Esophagus (tissue), 2 donors: Measurements from ENCODE around the gene GFRA1. TPM values are rescaled to one million over a fixed set of nuclear protein-coding genes. Genes with fewer than 3 reads are reported as not detected.
"Not testable (repeated sequence)": the region's sequence is repeated elsewhere in the genome, so short reads cannot be mapped to it uniquely, and the experiment has no call there.

Experiments used
- H3K27ac ChIP-seq, 2 donors: one replicate each; pipeline ENCODE4 v1.5.1; 2013; ENCODE audit warnings: low read depth in 2 of 2, mild to moderate bottlenecking in 2 of 2, inconsistent platforms in 1 of 2, low read length in 1 of 2, moderate library complexity in 1 of 2
- H3K27me3 ChIP-seq, 2 donors: one replicate each; pipeline ENCODE4 v1.6.1; 2013; ENCODE audit warnings: low read length in 2 of 2, control low read depth in 1 of 2, mild to moderate bottlenecking in 1 of 2; ENCODE audit not compliant: insufficient read depth in 2 of 2, control insufficient read depth in 1 of 2
- H3K36me3 ChIP-seq, 2 donors: one replicate each; pipeline ENCODE4 v1.6.1; 2013; ENCODE audit warnings: low read length in 1 of 2; ENCODE audit not compliant: control insufficient read depth in 2 of 2, insufficient read depth in 2 of 2
- H3K4me1 ChIP-seq, 2 donors: one replicate each; pipeline ENCODE4 v1.6.1; 2013; ENCODE audit warnings: low read length in 1 of 2; ENCODE audit not compliant: control insufficient read depth in 2 of 2, insufficient read depth in 2 of 2
- H3K4me3 ChIP-seq, 2 donors: one replicate each; pipeline ENCODE4 v1.5.1; 2013; ENCODE audit warnings: low read length in 2 of 2, mild to moderate bottlenecking in 2 of 2, low read depth in 1 of 2, moderate library complexity in 1 of 2
- H3K9me3 ChIP-seq, 2 donors: one replicate each; pipeline ENCODE4 v1.6.1; 2013; ENCODE audit warnings: mild to moderate bottlenecking in 2 of 2, low read depth in 1 of 2, low read length in 1 of 2, moderate library complexity in 1 of 2; ENCODE audit not compliant: control insufficient read depth in 2 of 2, insufficient read depth in 1 of 2
- WGBS, 2 donors: extraction: QIAGEN DNeasy Blood & Tissue Kit; methylation state at CpG; one replicate each; pipeline ENCODE4 v1.1.7; 2013; 5-methylcytosine and 5-hydroxymethylcytosine counted together
- polyA plus RNA-seq, 2 donors: library from polyadenylated mRNA; stranded (reverse); fragments of 200-250 nt; gene quantifications; one replicate each; pipeline ENCODE4 v1.2.3, GENCODE V29; 2013
- donor health status: healthy with polysubstance abuse.
- donor health status: Bipolar disorder and iron deficiency.

GFRA1 gene
- polyA plus RNA-seq, 2 donors: 0.73 to 1.3 TPM

- H3K27me3 ChIP-seq: no peaks in the 10 kb centered on the region
- no peak overlapping the region for H3K27ac ChIP-seq
- peaks cover 2 to 4% of the 10 kb centered on the region in 2 donors for H3K9me3 ChIP-seq
- H3K36me3 ChIP-seq: no peaks in the 10 kb centered on the region
- WGBS, 2 donors: 87% methylated on average over 4 of the region's 4 CpGs
- no peak overlapping the region for H3K4me3 ChIP-seq
- H3K4me1 ChIP-seq: no peaks in the 10 kb centered on the region
These were observed 101.5 kb downstream of the GFRA1 start for GRCh38 chr10:116171505-116171904.

DNA sequence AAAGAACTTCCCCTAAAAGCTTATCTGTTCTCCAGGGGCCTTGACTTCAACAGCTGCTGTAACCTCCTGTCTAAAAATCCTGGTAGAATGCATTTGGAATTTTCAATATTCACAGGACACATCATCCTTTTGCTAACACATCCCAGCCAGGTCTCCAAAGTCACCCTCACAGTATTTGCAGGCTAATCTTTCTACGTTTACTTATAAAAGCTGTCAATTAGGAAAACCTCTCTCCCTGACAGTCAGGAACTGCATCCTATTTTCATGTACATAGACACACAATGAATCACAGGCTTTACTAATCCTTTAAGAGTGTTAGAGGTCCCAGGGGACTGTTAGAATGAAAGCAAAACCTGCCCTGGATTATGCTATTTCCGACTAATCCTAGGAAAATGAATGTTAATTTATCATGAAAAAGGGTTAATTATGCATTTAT is 102.2 kb downstream of the GFRA1 start:
- 26 to 45% methylated on average over 2 of the region's 2 CpGs for WGBS, 2 donors
- no peaks in the 10 kb centered on the region for H3K4me1 ChIP-seq
- H3K27me3 ChIP-seq: no peaks in the 10 kb centered on the region
- H3K9me3 ChIP-seq: peaks cover 2 to 4% of the 10 kb centered on the region in 2 donors
- no peaks in the 10 kb centered on the region for H3K36me3 ChIP-seq
- no peak overlapping the region for H3K4me3 ChIP-seq
- no peak overlapping the region for H3K27ac ChIP-seq

GRCh38 chr10:116169782-116170445 is 103.1 kb downstream of the GFRA1 start:
- no peak overlapping the region for H3K4me3 ChIP-seq
- WGBS, 2 donors: 67 to 75% methylated on average over 3 of the region's 3 CpGs
- peaks cover 2 to 4% of the 10 kb centered on the region in 2 donors for H3K9me3 ChIP-seq
- no peaks in the 10 kb centered on the region for H3K4me1 ChIP-seq
- no peak overlapping the region for H3K27ac ChIP-seq
- H3K27me3 ChIP-seq: no peaks in the 10 kb centered on the region
- no peaks in the 10 kb centered on the region for H3K36me3 ChIP-seq

DNA sequence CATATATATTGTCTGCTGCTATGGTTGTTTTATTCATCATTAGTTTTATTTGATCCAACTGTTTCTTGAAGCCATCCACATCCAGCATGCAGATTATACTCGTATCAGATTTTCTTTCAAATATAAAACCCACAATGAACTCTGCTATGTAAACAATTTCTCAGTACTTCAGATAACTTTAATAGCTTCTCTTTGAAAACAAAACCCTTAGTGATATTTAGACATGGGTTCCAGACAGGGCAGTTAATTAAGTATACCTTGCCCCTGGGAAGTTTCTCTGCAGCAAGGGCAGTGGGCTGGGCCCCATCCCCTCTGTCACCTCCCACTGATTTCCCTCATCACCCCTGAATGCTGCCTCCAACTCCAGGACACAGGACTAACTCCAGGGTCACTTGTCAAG is 104.3 kb downstream of the GFRA1 start:
- WGBS, 2 donors: 40% methylated on average over 1 of the region's 1 CpG
- Histone ChIP-seq H3K4me3 (no peak overlapping the region), H3K36me3 (no peaks in the 10 kb centered on the region), H3K4me1 (no peaks in the 10 kb centered on the region), H3K9me3 (peaks cover 2 to 4% of the 10 kb centered on the region in 2 donors), H3K27ac (no peak overlapping the region), H3K27me3 (no peaks in the 10 kb centered on the region)

GRCh38 chr10:116168329-116168728 is 104.7 kb downstream of the GFRA1 start:
- WGBS, 2 donors: 47 to 50% methylated on average over 2 of the region's 2 CpGs
- no peak overlapping the region for H3K27ac ChIP-seq
- no peaks in the 10 kb centered on the region for H3K36me3 ChIP-seq
- H3K4me1 ChIP-seq: no peaks in the 10 kb centered on the region
- H3K27me3 ChIP-seq: no peaks in the 10 kb centered on the region
- no peak overlapping the region for H3K4me3 ChIP-seq
- peaks cover 4% of the 10 kb centered on the region in 2 donors for H3K9me3 ChIP-seq

DNA sequence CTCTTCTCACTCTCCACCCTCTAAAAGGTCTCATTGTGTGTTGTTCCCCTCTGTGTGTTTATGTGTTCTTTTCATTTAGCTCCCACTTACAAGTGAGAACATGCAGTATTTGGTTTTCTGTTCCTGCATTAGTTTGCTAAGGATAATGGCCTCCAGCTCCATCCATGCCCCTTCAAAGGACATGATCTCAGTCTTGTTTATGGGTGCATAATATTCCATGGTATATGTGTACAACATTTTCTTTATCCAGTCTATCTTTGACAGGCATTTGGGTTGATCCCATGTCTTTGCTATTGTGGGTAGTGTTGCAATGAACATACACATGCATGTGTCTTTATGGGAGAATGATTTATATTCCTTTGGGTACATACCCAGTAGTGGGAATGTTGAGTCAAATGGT is 107.1 kb downstream of the GFRA1 start:
- H3K27me3 ChIP-seq: not testable (repeated sequence)

DNA sequence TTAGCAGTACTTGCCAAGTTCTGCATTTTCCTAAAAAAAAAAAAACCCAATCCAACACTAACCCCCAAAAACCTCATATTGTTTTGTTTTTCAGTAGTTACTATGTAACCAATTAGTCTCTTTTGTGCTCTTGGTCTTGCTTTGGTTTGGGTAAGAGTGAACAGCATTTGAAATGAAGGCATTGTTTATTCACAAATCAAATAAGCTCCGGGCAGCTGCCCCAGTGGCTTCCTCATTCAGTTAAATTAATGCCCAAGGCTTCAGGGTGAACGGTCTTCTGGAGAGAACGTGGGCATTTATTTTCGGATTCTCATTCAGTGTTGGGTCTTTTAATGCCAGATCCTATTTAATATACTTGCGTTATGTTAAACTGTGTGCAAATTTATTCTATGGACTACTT is 108.7 kb downstream of the GFRA1 start:
- H3K27me3 ChIP-seq: no peaks in the 10 kb centered on the region
- H3K9me3 ChIP-seq: peaks cover 0 to 2% of the 10 kb centered on the region in 2 donors
- H3K4me1 ChIP-seq: no peaks in the 10 kb centered on the region
- H3K27ac ChIP-seq: no peak overlapping the region
- WGBS, 2 donors: 44 to 47% methylated on average over 5 of the region's 5 CpGs
- no peaks in the 10 kb centered on the region for H3K36me3 ChIP-seq
- no peak overlapping the region for H3K4me3 ChIP-seq

More for the DNA sequence above, 107.1 kb downstream of the GFRA1 start:
- H3K4me3 ChIP-seq, H3K4me1 ChIP-seq, H3K36me3 ChIP-seq, H3K27ac ChIP-seq, H3K9me3 ChIP-seq: not testable (repeated sequence)

GRCh38 chr10:116163333-116164131 is 109.5 kb downstream of the GFRA1 start:
- peaks cover 0 to 2% of the 10 kb centered on the region in 2 donors for H3K9me3 ChIP-seq
- H3K27ac ChIP-seq: no peak overlapping the region
- no peaks in the 10 kb centered on the region for H3K36me3 ChIP-seq
- no peak overlapping the region for H3K4me3 ChIP-seq
- WGBS, 2 donors: 89 to 92% methylated on average over 18 of the region's 18 CpGs
- H3K27me3 ChIP-seq: no peaks in the 10 kb centered on the region
- H3K4me1 ChIP-seq: peaks cover 0 to 3% of the 10 kb centered on the region in 2 donors

DNA sequence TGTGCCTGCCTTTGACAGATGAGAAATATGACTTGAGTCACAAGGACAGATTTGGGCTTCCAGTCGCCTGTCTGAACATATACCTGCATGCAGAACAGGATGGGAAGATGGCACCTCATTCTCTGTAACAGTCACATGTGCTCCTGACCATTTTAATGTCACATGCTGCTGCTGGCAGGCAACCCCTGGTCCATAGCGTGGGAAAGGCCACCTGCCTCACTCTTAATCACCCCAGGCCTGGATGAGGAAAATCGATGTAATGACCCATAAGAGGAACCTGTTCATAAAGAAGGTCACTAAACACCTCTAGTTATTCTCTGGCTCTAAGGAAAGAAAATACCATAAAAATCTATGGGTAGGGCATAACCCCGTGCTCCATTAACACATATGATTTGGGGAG is 110.2 kb downstream of the GFRA1 start:
- H3K9me3 ChIP-seq: peaks cover 0 to 2% of the 10 kb centered on the region in 2 donors
- no peaks in the 10 kb centered on the region for H3K36me3 ChIP-seq
- H3K27me3 ChIP-seq: no peaks in the 10 kb centered on the region
- H3K27ac ChIP-seq: no peak overlapping the region
- WGBS, 2 donors: 66 to 81% methylated on average over 4 of the region's 4 CpGs
- peaks cover 0 to 4% of the 10 kb centered on the region in 2 donors for H3K4me1 ChIP-seq
- H3K4me3 ChIP-seq: no peak overlapping the region
